ENCODE measurements around the gene WDR76.
"Not testable (repeated sequence)": the region's sequence is repeated elsewhere in the genome, so short reads cannot be mapped to it uniquely, and the experiment has no call there.

WDR76 gene

DNA sequence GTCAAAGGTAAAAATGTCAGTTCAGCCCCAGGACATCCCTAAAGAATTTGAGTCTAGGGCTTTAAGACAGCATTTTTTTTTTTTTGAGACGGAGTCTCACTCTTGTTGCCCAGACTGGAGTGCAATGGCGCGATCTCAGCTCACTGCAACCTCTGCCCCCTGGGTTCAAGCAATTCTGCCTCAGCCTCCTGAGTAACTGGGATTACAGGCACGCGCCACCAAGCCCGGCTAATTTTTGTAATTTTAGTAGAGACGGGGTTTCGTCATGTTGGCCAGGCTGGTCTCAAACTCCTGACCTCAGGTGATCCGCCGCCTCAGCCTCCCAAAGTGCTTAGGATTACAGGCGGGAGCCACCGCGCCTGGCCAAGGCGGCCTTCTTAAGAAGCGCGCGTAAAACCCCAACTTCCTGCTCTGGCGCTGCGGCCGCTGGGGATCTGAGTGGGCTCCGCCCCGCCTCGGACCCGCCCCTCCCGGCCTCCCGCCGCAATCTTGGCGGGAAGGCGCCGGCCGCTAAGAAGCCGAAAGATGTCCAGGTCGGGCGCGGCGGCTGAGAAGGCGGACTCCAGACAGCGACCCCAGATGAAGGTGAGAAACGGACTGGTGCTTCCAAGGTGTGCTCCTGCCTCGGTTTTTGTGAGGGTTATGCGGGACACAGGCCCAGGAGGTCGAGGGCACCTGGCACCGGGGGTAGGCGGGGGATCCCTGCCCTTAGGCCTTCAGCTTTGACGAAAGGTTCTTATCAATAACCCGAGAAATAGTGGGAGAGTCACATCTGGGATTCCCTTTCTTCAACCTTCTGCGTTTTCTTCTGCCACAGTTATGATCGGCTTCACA is at the start of gene WDR76:
TSS of gene WDR76 (plus strand) at position 495 of the 834 bp plus-strand sequence. CDS start at position 526, 31 bp downstream.
- peak; percentile 75 for DNase-seq (ENCODE audit: low read depth)

DNA sequence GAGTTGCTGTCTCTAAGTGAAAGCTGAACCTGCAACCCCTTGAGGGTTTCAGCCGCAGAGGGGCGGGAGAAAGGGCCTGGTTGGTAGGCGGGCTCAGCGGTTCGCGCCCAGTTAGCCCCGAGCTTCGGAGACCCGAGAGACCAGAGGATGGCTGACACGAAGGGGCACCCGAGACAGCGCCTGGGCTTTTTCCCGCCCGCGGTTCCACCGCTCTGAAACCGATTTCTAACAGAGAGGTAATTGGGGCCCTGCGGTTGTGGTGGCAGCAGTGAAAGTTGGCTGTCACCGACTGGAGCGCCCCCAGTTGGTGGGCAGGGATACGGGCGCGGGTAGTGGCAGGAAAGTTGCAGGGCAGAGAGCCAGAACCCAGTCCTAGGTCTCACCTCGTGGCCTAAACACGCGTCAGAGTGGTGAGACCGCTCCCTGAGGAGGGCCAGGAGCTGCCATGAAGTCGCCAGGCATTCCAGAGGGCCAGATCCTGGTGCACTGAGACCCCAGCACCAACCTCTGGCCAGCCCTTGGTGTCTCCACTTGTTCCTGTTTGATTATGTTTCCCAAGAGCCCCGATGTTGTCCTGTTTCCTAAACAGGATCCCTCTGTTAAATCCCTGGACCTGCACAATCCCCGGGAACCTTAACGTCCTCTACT is 49.4 kb upstream of the WDR76 start:
- DNase-seq (ENCODE audit: low read depth): peak; percentile 82

DNA sequence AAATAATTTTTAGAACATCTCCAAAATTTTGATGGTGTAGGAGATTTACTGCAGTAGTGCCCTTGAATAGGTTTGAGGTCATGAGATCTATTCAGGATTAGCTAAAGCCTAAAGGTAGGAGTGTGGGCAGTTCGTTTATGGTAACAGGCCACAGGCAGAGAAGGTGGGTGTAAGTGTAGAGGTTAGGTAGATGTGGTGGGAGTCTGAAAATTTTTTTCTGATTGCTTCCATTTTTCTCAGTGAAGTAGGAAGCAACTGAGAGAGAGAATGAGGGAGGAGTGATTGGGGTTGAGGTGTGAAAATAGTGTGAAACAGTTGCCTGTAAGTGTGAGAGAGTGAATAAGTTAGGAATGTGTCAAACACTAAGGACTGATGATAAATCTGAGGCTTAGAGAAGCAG is 47.8 kb upstream of the WDR76 start:
- no peak for DNase-seq (ENCODE audit: low read depth)

DNA sequence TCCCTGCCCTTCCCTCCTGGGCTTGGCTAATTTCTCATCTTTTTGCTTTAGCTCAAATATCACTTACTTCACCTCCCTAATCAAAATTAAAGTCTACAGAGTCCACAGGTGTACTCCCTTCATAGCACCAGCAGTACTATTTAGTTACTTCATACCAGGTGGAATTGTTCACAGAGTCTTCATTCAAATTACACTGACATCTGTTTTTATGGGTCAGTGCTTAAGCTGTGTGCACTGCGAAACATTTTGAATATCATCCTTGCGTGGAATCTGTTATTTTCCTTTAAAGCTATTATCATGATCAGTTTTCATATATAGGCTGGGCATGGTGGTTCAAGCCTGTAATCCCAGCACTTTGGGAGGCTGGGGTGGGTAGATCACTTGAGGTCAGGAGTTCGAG is 37.4 kb upstream of the WDR76 start:
- DNase-seq (ENCODE audit: low read depth): no peak

DNA sequence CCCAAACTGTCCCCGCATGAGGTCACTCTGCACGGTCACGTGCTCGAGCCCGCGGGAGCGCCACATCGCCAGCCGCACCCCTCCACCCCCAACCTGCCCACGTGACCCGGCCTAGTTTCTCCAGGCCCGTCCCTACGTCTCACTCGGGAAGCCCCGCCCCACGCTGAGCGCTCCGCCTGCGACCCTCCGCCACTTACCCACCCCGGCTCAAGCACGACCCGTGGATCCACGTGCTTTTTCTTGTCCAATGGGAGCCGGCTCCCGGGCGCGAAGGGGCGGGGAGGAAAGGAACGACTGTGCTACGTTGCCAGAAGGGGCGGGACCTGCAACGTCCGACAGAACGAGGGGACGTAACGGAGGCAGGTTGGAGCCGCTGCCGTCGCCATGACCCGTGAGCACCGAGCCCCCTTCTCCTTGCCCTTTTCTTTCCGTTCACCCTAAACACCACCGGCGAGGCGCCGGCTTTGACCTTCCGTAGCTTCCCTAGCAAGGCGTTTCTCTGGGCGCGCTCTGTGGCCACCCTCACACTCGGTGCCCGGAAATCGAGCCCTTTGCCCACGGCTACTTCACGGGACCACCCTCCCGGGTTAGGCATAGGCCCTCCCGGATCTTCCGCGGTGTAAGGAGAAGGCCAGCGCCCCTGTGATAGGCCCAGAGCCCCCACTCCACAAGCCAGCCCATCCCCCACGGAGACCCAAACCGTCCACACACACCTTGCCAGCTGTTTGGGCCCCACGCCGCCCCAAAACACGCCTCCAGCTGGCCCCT is 34.6 kb upstream of the WDR76 start, which contains the start of gene SERF2:
TSS of gene SERF2 (plus strand) at position 328 of the 768 bp plus-strand sequence. CDS start at position 385, 57 bp downstream.
- DNase-seq (ENCODE audit: low read depth): peak; percentile 100

DNA sequence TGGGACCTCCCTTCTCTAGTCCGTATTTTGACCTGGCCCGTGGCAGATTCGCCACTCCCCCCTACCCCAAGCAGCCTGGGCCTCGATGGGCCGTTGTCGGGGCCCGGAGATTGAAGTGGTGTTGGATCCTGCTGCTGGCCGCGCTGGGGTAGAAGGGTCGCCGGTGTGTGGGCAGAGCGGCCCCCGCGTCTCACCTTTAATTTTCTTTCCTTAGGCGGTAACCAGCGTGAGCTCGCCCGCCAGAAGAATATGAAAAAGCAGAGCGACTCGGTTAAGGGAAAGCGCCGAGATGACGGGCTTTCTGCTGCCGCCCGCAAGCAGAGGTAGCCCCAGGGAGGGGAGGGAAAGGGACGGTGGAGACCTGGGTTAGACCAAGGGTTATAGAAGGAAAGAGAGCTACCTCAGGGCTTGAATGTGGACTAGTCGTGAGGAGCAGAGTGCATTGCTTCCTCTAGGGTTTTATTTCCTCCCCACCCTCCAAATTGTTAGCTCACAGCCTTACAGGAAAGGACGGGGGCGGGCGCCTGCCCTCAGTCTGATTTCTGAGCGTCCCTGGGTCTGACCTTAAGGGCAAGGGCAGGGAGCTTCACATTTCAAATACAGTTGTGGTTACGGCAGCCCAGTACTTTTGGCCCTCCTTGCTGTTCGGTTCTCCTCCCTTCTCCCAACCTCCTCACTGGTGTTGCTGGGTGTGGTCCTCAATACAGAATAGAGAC is 33.9 kb upstream of the WDR76 start:
- DNase-seq (ENCODE audit: low read depth): no peak

DNA sequence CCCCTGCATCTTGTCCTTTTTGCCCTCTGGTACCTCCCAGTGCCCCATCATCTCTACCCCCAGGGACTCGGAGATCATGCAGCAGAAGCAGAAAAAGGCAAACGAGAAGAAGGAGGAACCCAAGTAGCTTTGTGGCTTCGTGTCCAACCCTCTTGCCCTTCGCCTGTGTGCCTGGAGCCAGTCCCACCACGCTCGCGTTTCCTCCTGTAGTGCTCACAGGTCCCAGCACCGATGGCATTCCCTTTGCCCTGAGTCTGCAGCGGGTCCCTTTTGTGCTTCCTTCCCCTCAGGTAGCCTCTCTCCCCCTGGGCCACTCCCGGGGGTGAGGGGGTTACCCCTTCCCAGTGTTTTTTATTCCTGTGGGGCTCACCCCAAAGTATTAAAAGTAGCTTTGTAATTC is 33.2 kb upstream of the WDR76 start:
- DNase-seq (ENCODE audit: low read depth): no peak

DNA sequence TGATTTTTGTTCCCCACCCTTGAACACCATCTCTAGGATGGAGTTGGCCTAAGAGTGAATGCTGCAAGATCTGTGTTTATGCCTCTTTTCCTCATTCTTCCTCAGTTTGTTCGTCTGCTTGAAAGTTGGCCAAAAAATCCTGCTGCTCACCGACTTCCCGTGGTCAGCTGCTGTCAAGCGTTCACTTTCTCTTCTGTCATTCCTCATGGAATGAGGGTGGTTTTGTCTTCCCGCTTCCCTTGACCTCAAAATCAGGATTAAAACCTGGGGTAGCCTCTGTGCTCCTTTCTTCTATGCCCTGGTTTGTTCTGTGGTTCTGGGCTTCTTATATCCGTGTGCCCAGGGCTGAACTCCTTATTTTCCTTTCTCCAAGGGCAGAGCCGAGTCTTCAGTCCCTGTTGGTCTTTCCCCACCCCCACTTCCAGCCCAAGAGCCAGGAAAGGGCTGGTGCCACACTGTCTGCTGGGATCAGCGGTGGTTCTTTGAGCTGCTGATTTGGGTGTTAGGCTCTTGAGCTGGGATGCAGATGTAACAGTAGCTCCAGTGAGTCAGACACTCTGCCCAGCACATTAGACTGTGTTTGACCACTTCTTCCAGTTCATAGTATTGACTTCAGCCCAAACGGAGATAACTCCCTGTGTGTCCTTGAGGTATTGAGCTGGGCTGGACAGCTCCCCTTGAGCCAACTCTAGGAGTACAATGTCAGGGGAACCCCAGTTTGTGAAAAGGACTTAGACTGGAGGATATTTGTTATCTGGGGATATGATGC is 32.3 kb upstream of the WDR76 start:
- no peak for DNase-seq (ENCODE audit: low read depth)

DNA sequence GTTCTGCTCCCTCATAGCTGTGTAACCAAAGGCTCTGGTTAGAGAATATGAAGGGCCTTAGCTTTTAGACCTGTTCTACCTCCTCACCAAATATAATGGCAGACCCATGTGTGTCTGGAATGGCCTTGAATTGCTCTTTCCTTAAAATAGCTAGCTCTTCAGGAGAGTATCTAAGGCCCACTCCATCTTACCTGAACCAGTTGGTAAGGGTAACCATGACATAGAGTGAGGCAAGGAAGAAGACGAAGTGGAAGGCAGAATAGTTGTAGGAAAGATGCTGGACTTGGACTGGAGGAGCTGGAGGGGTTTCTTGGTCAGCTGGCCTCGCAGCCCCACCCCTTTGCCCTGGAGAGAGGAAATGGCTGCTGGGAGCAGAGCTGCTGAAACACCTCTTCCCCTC is 31.6 kb upstream of the WDR76 start:
- no peak for DNase-seq (ENCODE audit: low read depth)

DNA sequence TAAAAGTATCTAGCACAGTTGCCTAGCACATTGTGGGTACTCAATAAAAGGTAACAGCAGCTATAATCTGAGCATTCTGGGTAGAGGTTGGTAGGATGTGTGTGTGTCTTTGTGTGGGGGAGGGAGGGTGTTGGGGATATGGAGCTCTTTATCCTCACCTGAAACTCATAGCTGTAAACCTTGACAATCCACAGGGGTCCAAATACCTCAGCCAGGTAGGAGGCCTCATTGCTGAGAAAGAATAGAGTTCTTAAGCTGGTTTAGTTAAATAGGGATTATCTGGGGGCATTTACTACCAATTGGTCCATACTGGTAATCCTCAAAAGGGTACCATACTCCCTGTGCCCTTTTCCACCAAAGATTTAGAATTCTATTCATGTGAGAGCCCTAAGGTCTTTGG is 30.8 kb upstream of the WDR76 start:
- no peak for DNase-seq (ENCODE audit: low read depth)

DNA sequence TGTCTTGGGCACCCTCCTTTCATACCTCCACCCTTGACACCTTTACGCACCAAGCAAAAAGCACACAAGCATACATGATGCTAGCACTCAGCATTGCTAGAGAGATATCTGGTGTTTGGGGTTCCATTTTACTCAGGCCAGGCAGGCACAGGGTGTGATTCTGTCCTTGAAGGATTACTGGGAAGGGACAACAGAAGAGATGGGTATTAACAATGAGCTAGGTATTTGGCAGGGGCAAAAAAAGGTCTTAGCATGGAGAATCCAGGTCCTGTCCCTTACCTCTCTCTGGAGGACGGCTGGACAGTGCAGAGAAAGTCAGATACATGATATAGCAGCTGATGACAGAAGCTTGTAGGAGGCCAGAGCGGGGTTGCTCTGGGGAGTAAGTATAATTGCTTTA is 30.2 kb upstream of the WDR76 start:
- no peak for DNase-seq (ENCODE audit: low read depth)

DNA sequence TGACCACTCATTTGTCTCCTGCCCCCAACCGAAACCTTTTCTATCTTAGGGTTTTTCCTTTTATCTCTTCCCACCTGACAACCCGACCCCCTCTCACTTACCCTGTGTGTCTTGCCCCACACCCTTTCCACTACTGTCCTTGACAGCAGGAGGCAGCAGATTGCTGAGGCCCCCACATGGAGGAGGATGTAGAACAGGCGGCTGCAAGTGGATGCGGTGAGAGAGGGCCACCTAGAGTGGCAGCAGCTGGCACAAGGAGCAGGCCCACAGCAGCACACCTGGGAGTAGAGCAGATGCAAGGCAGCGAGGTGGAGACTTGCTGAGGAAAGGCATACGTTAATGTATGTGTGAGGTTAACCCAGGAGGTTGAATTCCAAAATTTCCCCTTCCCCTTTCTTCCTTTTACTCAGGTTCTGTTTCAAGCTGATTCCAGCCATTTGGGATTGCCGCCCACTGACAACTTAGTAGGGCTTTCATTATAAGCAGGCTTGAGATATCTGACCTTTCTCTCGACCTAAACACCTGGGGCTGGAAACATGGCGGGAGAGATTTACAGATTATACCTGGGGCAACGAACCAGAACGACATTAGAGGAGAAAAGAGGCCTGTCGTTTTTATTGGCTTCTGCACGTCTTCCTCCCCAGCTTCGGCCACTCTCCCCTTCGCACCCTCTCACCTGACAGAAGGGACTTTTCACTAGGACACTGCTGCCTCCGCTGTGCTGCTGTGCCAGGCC is 27.4 kb upstream of the WDR76 start:
- DNase-seq (ENCODE audit: low read depth): no peak

DNA sequence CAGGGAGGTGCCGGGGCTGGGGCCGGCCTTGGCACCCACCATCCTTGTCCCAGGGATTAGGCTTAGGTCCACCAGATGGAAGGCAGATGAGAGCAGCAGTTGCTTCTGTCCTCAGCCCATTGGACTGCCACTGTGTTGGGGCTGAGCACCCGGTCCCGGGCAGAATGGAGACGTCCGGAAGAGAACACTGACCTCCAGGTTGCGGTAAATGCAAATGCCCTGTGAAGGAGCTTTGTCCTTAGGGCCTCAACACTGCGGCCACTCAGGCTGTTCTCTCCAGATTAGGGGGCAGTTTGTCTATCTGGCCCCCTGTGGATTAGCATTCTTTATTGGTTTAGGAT is 26.9 kb upstream of the WDR76 start, which contains the start of gene SERINC4:
TSS of gene SERINC4 (minus strand) at position 276 of the 341 bp plus-strand sequence. CDS start at position 42, 234 bp downstream.
- no peak for DNase-seq (ENCODE audit: low read depth)

DNA sequence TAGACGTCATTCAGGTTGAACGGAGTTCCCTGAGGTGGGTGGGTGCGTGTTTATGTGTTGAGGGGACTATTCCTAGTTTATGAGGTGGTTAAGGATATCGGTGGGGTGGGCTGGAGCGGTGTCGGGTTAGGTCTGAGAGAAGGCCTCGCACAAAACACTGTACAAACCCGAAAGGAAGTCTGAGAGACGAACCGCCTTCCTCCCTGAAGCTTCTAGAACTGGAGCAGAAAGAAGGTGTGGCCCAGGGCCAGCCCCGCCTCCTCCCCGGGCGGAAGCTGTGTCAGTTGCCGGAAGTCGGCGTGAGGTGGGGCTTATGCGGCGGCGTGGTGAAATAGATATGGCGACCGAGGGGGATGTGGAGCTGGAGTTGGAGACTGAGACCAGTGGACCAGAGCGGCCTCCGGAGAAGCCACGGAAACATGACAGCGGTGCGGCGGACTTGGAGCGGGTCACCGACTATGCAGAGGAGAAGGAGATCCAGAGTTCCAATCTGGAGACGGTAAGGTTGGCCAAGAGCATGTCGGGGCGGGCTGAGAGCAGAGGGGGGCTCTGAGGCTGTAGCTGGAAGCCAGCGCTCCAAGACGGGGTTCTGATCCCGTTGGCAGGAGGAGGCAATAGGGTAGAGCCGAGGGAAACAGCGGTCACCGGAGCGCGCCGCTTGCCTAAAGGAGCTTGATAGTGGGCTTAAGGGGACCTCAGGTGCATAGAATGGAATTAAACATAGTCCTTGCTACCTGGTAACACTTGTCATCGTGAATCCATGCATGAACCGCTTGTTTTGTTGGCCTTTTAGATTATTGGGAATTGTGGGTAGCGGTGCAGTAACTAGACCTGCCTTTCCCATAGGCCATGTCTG is 26.3 kb upstream of the WDR76 start, which contains the start of gene HYPK:
TSS of gene HYPK (plus strand) at position 314 of the 856 bp plus-strand sequence. CDS start at position 338, 24 bp downstream.
- peak; percentile 87 for DNase-seq (ENCODE audit: low read depth)

DNA sequence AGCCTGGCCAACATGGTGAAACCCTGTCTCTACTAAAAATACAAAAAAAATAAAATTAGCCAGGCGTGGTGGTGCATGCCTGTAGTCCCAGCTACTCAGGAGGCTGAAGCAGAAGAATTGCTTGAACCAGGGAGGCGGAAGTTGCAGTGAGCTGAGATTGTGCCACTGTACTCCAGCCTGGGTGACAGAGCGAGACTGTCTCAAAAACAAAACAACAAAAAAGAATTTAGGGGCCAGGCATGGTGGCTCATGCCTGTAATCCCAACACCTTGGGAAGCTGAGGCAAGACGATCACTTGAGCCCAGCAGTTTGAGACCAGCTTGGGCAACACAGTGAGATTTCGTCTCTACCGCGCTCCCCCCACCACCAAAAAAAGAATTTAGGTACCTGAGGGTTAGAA is 24.1 kb upstream of the WDR76 start:
- not testable (repeated sequence) for DNase-seq (ENCODE audit: low read depth)

DNA sequence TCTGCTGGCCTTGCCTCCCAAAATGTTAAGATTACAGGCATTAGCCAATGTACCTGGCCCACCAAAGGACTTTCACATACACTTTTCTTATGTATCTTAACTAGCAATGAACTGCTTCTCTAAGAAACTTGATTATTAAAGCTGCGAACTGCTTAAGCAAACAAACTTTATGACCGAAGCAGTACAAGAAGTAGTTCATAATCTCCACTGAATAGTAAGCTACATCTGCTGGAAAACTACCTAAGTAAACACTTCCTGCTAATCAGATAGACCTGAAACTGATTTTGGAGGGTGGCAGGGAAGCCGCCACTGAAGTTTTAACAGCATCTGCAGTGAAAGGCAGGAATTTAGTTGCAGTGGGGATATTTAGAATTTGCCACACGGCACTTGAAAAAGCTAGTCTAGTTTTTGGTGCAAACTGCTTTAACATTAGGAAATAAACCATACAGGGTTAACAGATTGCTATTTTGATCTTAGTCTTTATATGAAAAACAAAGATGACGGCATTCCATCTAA is 18.3 kb upstream of the WDR76 start:
- DNase-seq (ENCODE audit: low read depth): no peak

DNA sequence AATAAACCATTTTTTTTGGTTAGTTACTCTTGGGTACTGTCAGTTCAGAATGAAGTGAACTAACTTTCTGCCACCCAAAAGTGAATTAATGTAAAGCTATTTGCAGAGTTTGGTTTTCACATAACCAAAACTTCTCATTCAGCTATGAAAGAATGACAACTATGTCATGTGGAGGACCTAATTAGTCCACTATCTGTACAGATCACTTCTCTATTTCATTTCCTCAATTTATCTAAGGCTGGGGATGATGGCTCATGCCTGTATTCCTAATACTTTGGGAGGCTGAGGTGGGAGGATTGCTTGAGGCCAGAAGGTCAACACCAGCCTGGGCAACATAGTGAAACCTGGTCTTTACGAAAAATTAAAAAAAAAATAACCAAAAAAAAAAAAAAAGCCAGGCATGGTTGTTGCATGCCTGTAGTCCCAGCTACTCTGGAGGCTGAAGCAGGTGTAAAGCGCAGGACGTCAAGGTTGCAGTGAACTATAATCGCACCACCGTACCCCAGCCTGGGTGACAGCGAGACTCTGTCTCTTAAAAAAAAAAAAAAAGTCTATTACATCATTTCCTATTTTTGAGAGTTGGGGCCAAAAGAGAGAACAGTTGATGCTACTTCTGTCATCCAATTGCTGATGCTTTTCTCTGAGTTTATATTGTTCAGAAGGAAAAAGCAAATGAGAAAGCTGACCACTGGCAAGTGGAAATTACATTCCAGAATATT is 17.7 kb upstream of the WDR76 start:
- no peak for DNase-seq (ENCODE audit: low read depth)

DNA sequence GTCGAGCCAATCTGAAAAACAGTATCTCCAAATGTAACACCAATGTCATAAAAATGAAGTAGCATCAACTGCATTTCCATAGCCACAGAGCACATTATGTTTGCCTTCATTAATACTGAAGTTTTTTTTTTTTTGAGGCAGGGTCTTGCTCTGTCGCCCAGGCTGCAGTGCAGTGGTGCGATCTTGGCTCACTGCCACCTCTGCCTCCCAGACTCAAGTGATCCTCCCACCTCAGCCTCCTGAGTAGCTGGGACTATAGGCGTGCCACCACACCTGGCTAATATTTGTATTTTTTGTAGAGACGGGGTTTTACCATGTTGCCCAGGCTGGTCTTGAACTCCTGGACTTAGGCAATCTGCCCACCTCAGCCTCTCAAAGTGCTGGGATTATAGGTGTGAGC is 11.7 kb upstream of the WDR76 start:
- not testable (repeated sequence) for DNase-seq (ENCODE audit: low read depth)

Measured in activated T-cell treated with anti-CD3 and anti-CD28 coated beads for 24 hours (primary cell).